WERI-Rb-1 (cell line): ENCODE measurements around the gene SALL2.
"Not testable (repeated sequence)": the region's sequence is repeated elsewhere in the genome, so short reads cannot be mapped to it uniquely, and the experiment has no call there.

Source experiments
- DNase-seq: peaks from one replicate; pipeline ENCODE4 v3.0.0-alpha.2; 2020
- H3K27ac ChIP-seq: fragments of 250-450 bp; sonication (Bioruptor Pico); 2 replicates; pipeline ENCODE4 v1.5.1; 2020; ENCODE audit warnings: mild to moderate bottlenecking, moderate library complexity
- H3K27me3 ChIP-seq: fragments of 250-450 bp; sonication (Bioruptor Pico); 2 replicates; pipeline ENCODE4 v1.5.1; 2021; ENCODE audit warnings: mild to moderate bottlenecking, low read depth, moderate library complexity; ENCODE audit not compliant: insufficient read depth, severe bottlenecking
- H3K36me3 ChIP-seq: fragments of 250-450 bp; sonication (Bioruptor Pico); 2 replicates; pipeline ENCODE4 v1.5.1; 2020; ENCODE audit warnings: mild to moderate bottlenecking, moderate library complexity
- H3K4me3 ChIP-seq: 2 replicates; pipeline ENCODE4 v1.5.1; 2011; ENCODE audit warnings: low read depth, mild to moderate bottlenecking, control low read depth, low read length
- H3K9me3 ChIP-seq: fragments of 250-450 bp; sonication (Bioruptor Pico); 2 replicates; pipeline ENCODE4 v1.5.1; 2021; ENCODE audit warnings: mild to moderate bottlenecking, moderate library complexity; ENCODE audit not compliant: severe bottlenecking
- CTCF ChIP-seq: IDR thresholded peaks from 2 replicates; pipeline ENCODE4 v1.5.1; 2011; ENCODE audit warnings: low read depth, mild to moderate bottlenecking, control low read depth, inconsistent platforms, low read length

The SALL2 gene

GRCh38 chr14:21556378-21557083, 30.4 kb upstream of the SALL2 start:
- Histone ChIP-seq H3K27me3 (no peaks in the 10 kb centered on the region), H3K4me3 (no peak overlapping the region), H3K27ac (no peak overlapping the region), H3K9me3 (no peaks in the 10 kb centered on the region), H3K36me3 (no peaks in the 10 kb centered on the region)
- TF ChIP-seq CTCF, result no peak
- no peak for DNase-seq

GRCh38 chr14:21553266-21553665, 27.1 kb upstream of the SALL2 start:
- Histone ChIP-seq H3K4me3 (no peak overlapping the region), H3K9me3 (no peaks in the 10 kb centered on the region), H3K27ac (no peak overlapping the region), H3K27me3 (no peaks in the 10 kb centered on the region), H3K36me3 (no peaks in the 10 kb centered on the region)
- TF ChIP-seq CTCF, result no peak
- DNase-seq, result no peak

GRCh38 chr14:21544588-21544987, 18.4 kb upstream of the SALL2 start:
- not testable (repeated sequence) for H3K4me3 ChIP-seq, H3K27ac ChIP-seq, H3K9me3 ChIP-seq

GRCh38 chr14:21543963-21544362, 17.8 kb upstream of the SALL2 start:
- Histone ChIP-seq H3K4me3 (no peak overlapping the region), H3K9me3 (no peaks in the 10 kb centered on the region), H3K36me3 (no peaks in the 10 kb centered on the region), H3K27ac (no peak overlapping the region), H3K27me3 (no peaks in the 10 kb centered on the region)
- no peak for TF ChIP-seq CTCF
- DNase-seq, result no peak

More at GRCh38 chr14:21544588-21544987, 18.4 kb upstream of the SALL2 start:
- not testable (repeated sequence) for H3K27me3 ChIP-seq, DNase-seq, H3K36me3 ChIP-seq

GRCh38 chr14:21543521-21543960, 17.4 kb upstream of the SALL2 start:
- H3K27ac ChIP-seq, result 0 out of 2 replicates have a peak overlapping the region, but pooled peaks have one; percentile 20
- peak; percentile 21 for DNase-seq

More at GRCh38 chr14:21543521-21543960, 17.4 kb upstream of the SALL2 start:
- Histone ChIP-seq H3K36me3 (no peaks in the 10 kb centered on the region), H3K4me3 (no peak overlapping the region), H3K27me3 (no peaks in the 10 kb centered on the region), H3K9me3 (no peaks in the 10 kb centered on the region)
- no peak for TF ChIP-seq CTCF
